ENCODE results near the gene SCN1A. TPM values are rescaled to one million over a fixed set of nuclear protein-coding genes. Genes with fewer than 3 reads are reported as not detected.

SCN1A gene
- total and polyA plus RNA-seq, 2 experiments from 2014 or later = 1.2 to 1.3 TPM

DNA sequence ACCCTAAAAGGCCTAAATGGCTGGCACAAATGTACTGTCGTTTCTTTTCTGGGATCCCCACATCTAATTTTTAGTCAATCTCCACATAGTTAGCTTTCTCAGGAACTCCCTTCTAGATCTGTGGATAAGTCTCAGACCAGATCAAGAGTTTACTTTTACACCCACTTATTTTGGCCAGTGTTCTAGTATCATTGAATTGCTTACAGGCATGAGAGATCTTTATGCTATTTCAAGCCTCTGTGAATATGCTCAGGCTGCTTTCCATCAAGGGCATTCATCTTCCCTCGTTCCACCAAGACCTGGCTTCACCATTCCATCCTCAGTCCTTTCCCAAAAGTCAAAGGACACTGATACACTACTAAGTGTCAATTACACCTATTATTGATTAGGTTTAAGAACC, 27.8 kb upstream of the SCN1A start:
- H3K4me1 Mint-ChIP-seq = no peaks in the 10 kb centered on the region
- no peak overlapping the region for H3K27ac Mint-ChIP-seq
- Histone ChIP-seq H3K4me2 (no peak overlapping the region), H3K9me2 (ENCODE audit: insufficient read depth) (no peaks in the 10 kb centered on the region; the same call in 1 of the 2 replicates), H3F3A (replicated peaks; ENCODE audit: low read depth) (no peaks in the 10 kb centered on the region), H3K27me3 (ENCODE audit: insufficient read depth) (no peaks in the 10 kb centered on the region), H3K79me2 (replicated peaks; ENCODE audit: insufficient read depth) (no peaks in the 10 kb centered on the region), H4K20me1 (replicated peaks; ENCODE audit: insufficient read depth) (no peaks in the 10 kb centered on the region), H3K27ac (ENCODE audit: low read depth) (no peak overlapping the region), H2AFZ (no peak overlapping the region), H3K36me3 (ENCODE audit: insufficient read depth) (no peaks in the 10 kb centered on the region), H3K4me1 (ENCODE audit: insufficient read depth) (no peaks in the 10 kb centered on the region), H3K4me3 (no peak overlapping the region)
- ATAC-seq = no peak
- H3K27me3 Mint-ChIP-seq (ENCODE audit: insufficient read depth, low read depth, poor library complexity) = no peaks in the 10 kb centered on the region
- DNase-seq (ENCODE audit: low spot score) = no peak
- no peak for TF ChIP-seq STAT1 (IDR thresholded peaks at IDR 0.05; ENCODE audit: unreplicated experiment)
- no peak for TF ChIP-seq JUNB (IDR thresholded peaks at IDR 0.05; ENCODE audit: unreplicated experiment)
- no peak for TF ChIP-seq NANOG (IDR thresholded peaks at IDR 0.05; ENCODE audit: borderline replicate concordance)
- TF ChIP-seq, protein P1, sequence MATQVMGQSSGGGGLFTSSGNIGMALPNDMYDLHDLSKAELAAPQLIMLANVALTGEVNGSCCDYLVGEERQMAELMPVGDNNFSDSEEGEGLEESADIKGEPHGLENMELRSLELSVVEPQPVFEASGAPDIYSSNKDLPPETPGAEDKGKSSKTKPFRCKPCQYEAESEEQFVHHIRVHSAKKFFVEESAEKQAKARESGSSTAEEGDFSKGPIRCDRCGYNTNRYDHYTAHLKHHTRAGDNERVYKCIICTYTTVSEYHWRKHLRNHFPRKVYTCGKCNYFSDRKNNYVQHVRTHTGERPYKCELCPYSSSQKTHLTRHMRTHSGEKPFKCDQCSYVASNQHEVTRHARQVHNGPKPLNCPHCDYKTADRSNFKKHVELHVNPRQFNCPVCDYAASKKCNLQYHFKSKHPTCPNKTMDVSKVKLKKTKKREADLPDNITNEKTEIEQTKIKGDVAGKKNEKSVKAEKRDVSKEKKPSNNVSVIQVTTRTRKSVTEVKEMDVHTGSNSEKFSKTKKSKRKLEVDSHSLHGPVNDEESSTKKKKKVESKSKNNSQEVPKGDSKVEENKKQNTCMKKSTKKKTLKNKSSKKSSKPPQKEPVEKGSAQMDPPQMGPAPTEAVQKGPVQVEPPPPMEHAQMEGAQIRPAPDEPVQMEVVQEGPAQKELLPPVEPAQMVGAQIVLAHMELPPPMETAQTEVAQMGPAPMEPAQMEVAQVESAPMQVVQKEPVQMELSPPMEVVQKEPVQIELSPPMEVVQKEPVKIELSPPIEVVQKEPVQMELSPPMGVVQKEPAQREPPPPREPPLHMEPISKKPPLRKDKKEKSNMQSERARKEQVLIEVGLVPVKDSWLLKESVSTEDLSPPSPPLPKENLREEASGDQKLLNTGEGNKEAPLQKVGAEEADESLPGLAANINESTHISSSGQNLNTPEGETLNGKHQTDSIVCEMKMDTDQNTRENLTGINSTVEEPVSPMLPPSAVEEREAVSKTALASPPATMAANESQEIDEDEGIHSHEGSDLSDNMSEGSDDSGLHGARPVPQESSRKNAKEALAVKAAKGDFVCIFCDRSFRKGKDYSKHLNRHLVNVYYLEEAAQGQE (IDR thresholded peaks at IDR 0.05; ENCODE audit: unreplicated experiment) = no peak
- TF ChIP-seq ZNF114 (CRISPR knock-in tag; IDR thresholded peaks at IDR 0.05) = no peak
- no peak for TF ChIP-seq ZNF331 (CRISPR knock-in tag; IDR thresholded peaks at IDR 0.05; ENCODE audit: low read depth)
- no peaks in the 10 kb centered on the region for H3K9me3 Mint-ChIP-seq
- H3K4me3 Mint-ChIP-seq = no peak overlapping the region
- H3K36me3 Mint-ChIP-seq (ENCODE audit: low read depth) = no peaks in the 10 kb centered on the region

DNA sequence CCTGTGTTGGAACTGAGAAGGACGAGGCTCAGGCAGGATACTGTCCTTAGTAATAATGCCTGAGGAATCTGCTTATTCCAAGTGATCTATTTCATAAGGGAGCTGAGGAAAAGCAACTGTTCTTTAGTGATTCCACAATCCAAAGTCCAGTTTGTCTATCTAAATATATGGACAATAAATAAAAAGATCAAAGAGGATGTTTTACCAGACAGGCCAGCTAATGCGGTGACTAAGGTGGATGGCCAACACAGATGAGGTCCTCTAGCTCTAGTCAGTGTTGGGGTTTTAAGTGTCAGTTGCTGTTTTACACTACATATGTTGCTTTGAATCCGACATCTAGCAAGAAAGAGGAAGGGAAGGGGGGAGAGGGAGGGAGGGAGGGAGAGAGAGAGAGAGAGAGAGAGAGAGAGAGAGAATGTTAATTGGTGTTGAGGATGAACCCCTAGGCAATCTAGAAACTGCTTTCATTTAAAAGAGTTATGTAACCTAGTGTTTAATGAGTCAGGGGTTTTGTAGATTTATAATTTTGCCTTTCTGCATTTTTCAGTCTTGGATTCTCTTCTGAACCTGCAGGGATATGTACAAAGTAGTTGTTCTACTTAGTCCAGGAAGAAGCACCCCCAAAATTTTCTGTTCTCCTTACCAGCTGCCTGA, 27.0 kb upstream of the SCN1A start:
- no peaks in the 10 kb centered on the region for H3K4me1 Mint-ChIP-seq
- H3K4me2 ChIP-seq = no peak overlapping the region
- no peak overlapping the region for H3K27ac ChIP-seq (ENCODE audit: low read depth)
- H4K20me1 ChIP-seq (replicated peaks; ENCODE audit: insufficient read depth) = no peaks in the 10 kb centered on the region
- H3K27ac Mint-ChIP-seq = no peak overlapping the region
- H3K36me3 ChIP-seq (ENCODE audit: insufficient read depth) = no peaks in the 10 kb centered on the region
- no peak overlapping the region for H2AFZ ChIP-seq
- H3K79me2 ChIP-seq (replicated peaks; ENCODE audit: insufficient read depth) = no peaks in the 10 kb centered on the region
- no peaks in the 10 kb centered on the region for H3K4me1 ChIP-seq (ENCODE audit: insufficient read depth)
- no peak overlapping the region for H3K4me3 ChIP-seq
- H3K27me3 Mint-ChIP-seq (ENCODE audit: insufficient read depth, low read depth, poor library complexity) = no peaks in the 10 kb centered on the region
- H3K9me2 ChIP-seq (ENCODE audit: insufficient read depth) = no peaks in the 10 kb centered on the region; the same call in 1 of the 2 replicates
- no peak for ATAC-seq
- DNase-seq (ENCODE audit: low spot score) = no peak
- H3K27me3 ChIP-seq (ENCODE audit: insufficient read depth) = no peaks in the 10 kb centered on the region
- no peak overlapping the region for H3K4me3 Mint-ChIP-seq
- no peaks in the 10 kb centered on the region for H3F3A ChIP-seq (replicated peaks; ENCODE audit: low read depth)
- H3K9me3 Mint-ChIP-seq = no peaks in the 10 kb centered on the region
- no peaks in the 10 kb centered on the region for H3K36me3 Mint-ChIP-seq (ENCODE audit: low read depth)
- TF ChIP-seq CTCF (conservative IDR thresholded peaks at IDR 0.05; ENCODE audit: low read depth in 2 of 2) (no peak), JUNB (IDR thresholded peaks at IDR 0.05; ENCODE audit: unreplicated experiment) (no peak), EZH2phosphoT487 (IDR thresholded peaks at IDR 0.05; ENCODE audit: unreplicated experiment) (no peak), NANOG (IDR thresholded peaks at IDR 0.05; ENCODE audit: borderline replicate concordance) (no peak)
- TF ChIP-seq, protein P2, sequence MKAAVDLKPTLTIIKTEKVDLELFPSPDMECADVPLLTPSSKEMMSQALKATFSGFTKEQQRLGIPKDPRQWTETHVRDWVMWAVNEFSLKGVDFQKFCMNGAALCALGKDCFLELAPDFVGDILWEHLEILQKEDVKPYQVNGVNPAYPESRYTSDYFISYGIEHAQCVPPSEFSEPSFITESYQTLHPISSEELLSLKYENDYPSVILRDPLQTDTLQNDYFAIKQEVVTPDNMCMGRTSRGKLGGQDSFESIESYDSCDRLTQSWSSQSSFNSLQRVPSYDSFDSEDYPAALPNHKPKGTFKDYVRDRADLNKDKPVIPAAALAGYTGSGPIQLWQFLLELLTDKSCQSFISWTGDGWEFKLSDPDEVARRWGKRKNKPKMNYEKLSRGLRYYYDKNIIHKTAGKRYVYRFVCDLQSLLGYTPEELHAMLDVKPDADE (IDR thresholded peaks at IDR 0.05) = no peak

All from GM23338 (cell line).